HepG2 (cell line): ENCODE measurements around the gene CYB561. TPM values are rescaled to one million over a fixed set of nuclear protein-coding genes. Genes with fewer than 3 reads are reported as not detected.

ENCODE experiments used
- ATAC-seq: fragments of 200-7000 bp; cut with Tn5 transposase; 3 replicates; pipeline ENCODE4 v1.9.1; 2020; ENCODE audit warnings: mild to moderate bottlenecking, moderate library complexity
- BruUV-seq: library from RNA; stranded (reverse); fragments of 400-500 nt; replicated peaks from 2 replicates; lab custom pipeline; 2021; lab: Mats Ljungman, UMichigan
- CTCF ChIA-PET: fragments of 300-600 bp; formaldehyde crosslinking; extraction: SDS; loops from one replicate; lab custom pipeline; 2021; ENCODE audit warnings: low total read pairs, inconsistent platforms, low intra/inter-chr PET ratio; lab: Yijun Ruan, JAX
- POLR2A ChIA-PET: fragments of 350-600 bp; sonication (Branson Sonifier 250); formaldehyde crosslinking; loops from one replicate; lab custom pipeline; 2020; ENCODE audit warnings: antibody characterized with exemption, inconsistent platforms; lab: Yijun Ruan, JAX
- DNase-seq: peaks from one replicate; pipeline ENCODE4 v3.0.0-alpha.2; 2015; ENCODE audit warnings: low spot score
- FAIRE-seq: peaks from 3 replicates; lab custom pipeline; 2011; peaks lifted over from hg19 to GRCh38; lab: Jason Lieb, UNC
- H2AFZ ChIP-seq: one replicate; pipeline ENCODE4 v1.6.1; 2011; ENCODE audit warnings: low read length, inconsistent platforms
- H3K27ac ChIP-seq: fragments of 300-600 bp; 3 replicates; pipeline ENCODE4 v1.8.0; 2011; ENCODE audit warnings: mixed run types, mild to moderate bottlenecking, mixed read lengths, low read length, inconsistent platforms; ENCODE audit not compliant: insufficient read depth; ENCODE audit errors: extremely low read length
- H3K27me3 ChIP-seq, 2 experiments: fragments of 200-600 bp in 1 of 2; 2 replicates in 1 of 2; 3 replicates in 1 of 2; pipeline versions ENCODE4 v1.6.0 to v1.8.0; 2011; ENCODE audit warnings: low read length in 2 of 2, mild to moderate bottlenecking in 2 of 2, moderate library complexity in 2 of 2, inconsistent platforms in 1 of 2; ENCODE audit not compliant: insufficient read depth in 2 of 2, control insufficient read depth in 1 of 2
- H3K36me3 ChIP-seq, 2 experiments: fragments of 200-600 bp in 1 of 2; replicated peaks in 1 of 2; 2 replicates in 1 of 2; 3 replicates in 1 of 2; pipeline versions ENCODE4 v1.5.1 to v1.8.0; 2011; ENCODE audit warnings: low read length in 2 of 2, inconsistent platforms in 1 of 2; ENCODE audit not compliant: insufficient read depth in 2 of 2, control insufficient read depth in 1 of 2
- H3K4me1 ChIP-seq: 2 replicates; pipeline ENCODE4 v1.5.1; 2012; ENCODE audit warnings: low read length, inconsistent platforms; ENCODE audit not compliant: insufficient read depth
- H3K4me2 ChIP-seq: 2 replicates; pipeline ENCODE4 v1.6.0; 2011; ENCODE audit warnings: low read depth, low read length, inconsistent platforms
- H3K4me3 ChIP-seq, 3 experiments: fragments of 200-600 bp in 1 of 3; sonication (generic), shearing (Covaris generic) in 1 of 3; replicated peaks in 1 of 3; 2 replicates each; pipeline ENCODE4 v1.5.1; 2011 to 2016; ENCODE audit warnings: low read length in 3 of 3, inconsistent platforms in 2 of 3, low read depth in 2 of 3, mild to moderate bottlenecking in 2 of 3, control low read depth in 1 of 3, mixed read lengths in 1 of 3; ENCODE audit not compliant: insufficient read depth in 1 of 3
- H3K79me2 ChIP-seq: one replicate; pipeline ENCODE4 v1.6.1; 2011; ENCODE audit warnings: low read length, inconsistent platforms; ENCODE audit not compliant: insufficient read depth
- H3K9ac ChIP-seq: 2 replicates; pipeline ENCODE4 v1.6.0; 2011; ENCODE audit warnings: mild to moderate bottlenecking, low read depth, low read length, inconsistent platforms; ENCODE audit not compliant: insufficient read depth
- H3K9me3 ChIP-seq: 2 replicates; pipeline ENCODE4 v1.5.1; 2012; ENCODE audit warnings: mild to moderate bottlenecking, low read length
- H4K20me1 ChIP-seq: 2 replicates; pipeline ENCODE4 v1.6.0; 2011; ENCODE audit warnings: inconsistent platforms, mild to moderate bottlenecking, low read length, moderate library complexity; ENCODE audit not compliant: insufficient read depth
- GMEB1 ChIP-seq: sonication (generic); formaldehyde crosslinking; IDR thresholded peaks from 2 replicates; pipeline ENCODE4 v1.5.1; 2020; ENCODE audit warnings: missing genetic modification reagents, mild to moderate bottlenecking, borderline replicate concordance
- JARID2 ChIP-seq: sonication (generic); formaldehyde crosslinking; IDR thresholded peaks from 2 replicates; pipeline ENCODE4 v1.8.1; 2023; ENCODE audit warnings: missing genetic modification reagents, inconsistent platforms; ENCODE audit not compliant: insufficient replicate concordance
- KDM6A ChIP-seq: IDR thresholded peaks from 2 replicates; pipeline ENCODE4 v1.6.1; 2016; ENCODE audit warnings: low read depth
- MAZ ChIP-seq, 2 experiments: sonication (generic) in 1 of 2; formaldehyde crosslinking in 1 of 2; IDR thresholded peaks; 2 replicates each; pipeline versions ENCODE4 v1.5.0 to v1.6.1; 2012 to 2020; ENCODE audit warnings: low read depth in 2 of 2, mild to moderate bottlenecking in 2 of 2, borderline replicate concordance in 1 of 2, improper control_type of control experiment in 1 of 2, low read length in 1 of 2, missing genetic modification reagents in 1 of 2, moderate library complexity in 1 of 2
- SMC3 ChIP-seq: IDR thresholded peaks from 2 replicates; pipeline ENCODE4 v1.6.1; 2011; ENCODE audit warnings: low read length, improper control_type of control experiment
- THAP8 ChIP-seq: sonication (generic); formaldehyde crosslinking; IDR thresholded peaks from 2 replicates; pipeline ENCODE4 v1.5.1; 2020; ENCODE audit warnings: missing genetic modification reagents, mild to moderate bottlenecking, borderline replicate concordance
- ZNF138 ChIP-seq: sonication (generic); formaldehyde crosslinking; IDR thresholded peaks from 2 replicates; pipeline ENCODE4 v1.5.0; 2020; ENCODE audit warnings: mild to moderate bottlenecking, low read depth, missing genetic modification reagents
- ZNF362 ChIP-seq: sonication (generic); formaldehyde crosslinking; IDR thresholded peaks from 2 replicates; pipeline ENCODE4 v1.4.0; 2020; ENCODE audit warnings: missing genetic modification reagents, mild to moderate bottlenecking, borderline replicate concordance
- ZNF691 ChIP-seq: sonication (generic); formaldehyde crosslinking; IDR thresholded peaks from 2 replicates; pipeline ENCODE4 v1.4.0; 2020; ENCODE audit warnings: missing genetic modification reagents, low read depth, mild to moderate bottlenecking, borderline replicate concordance
- ZNF770 ChIP-seq: sonication (generic); formaldehyde crosslinking; IDR thresholded peaks from 2 replicates; pipeline ENCODE4 v1.5.0; 2020; ENCODE audit warnings: mild to moderate bottlenecking, missing genetic modification reagents
- WGBS: methylation state at CpG from one replicate; pipeline ENCODE4 v1.1.6; 2017; ENCODE audit warnings: low lambda C conversion rate; 5-methylcytosine and 5-hydroxymethylcytosine counted together
- in situ Hi-C: cut with HindIII; loops from 2 replicates; pipeline ENCODE4 v1.10.0; 2017; ENCODE audit warnings: low pct_unique_long_range_greater_than_20kb; ENCODE audit not compliant: extremely low pct_ligation_motif_present
- intact Hi-C: fragments of 100-400 bp; cut with micrococcal nuclease; formaldehyde crosslinking; loops from one replicate; pipeline ENCODE4 v1.10.0; 2022; ENCODE audit not compliant: unreplicated experiment
- polyA plus RNA-seq, 8 experiments: library from polyadenylated mRNA; depleted of rRNA in 3 of 8; stranded (reverse) in 7 of 8; unstranded in 1 of 8; fragments of >200 nt; fragmentation: Illumina TruSeq in 4 of 8; extraction: Trizol in 4 of 8; gene quantifications; 2 replicates each; pipeline versions ENCODE4 v1.2.1 to v1.2.3, GENCODE V29; 2011 to 2016; ENCODE audit warnings: low read depth in 4 of 8, missing spikeins in 1 of 8, mixed read lengths in 1 of 8; ENCODE audit not compliant: insufficient read depth in 1 of 8
- total RNA-seq, 5 experiments: library from RNA; depleted of rRNA; stranded (reverse); fragments of >200 nt; fragmentation: Illumina TruSeq; extraction: Trizol; gene quantifications; 2 replicates each; pipeline ENCODE4 v1.2.3, GENCODE V29; 2016; ENCODE audit warnings: low read depth in 1 of 5

Gene CYB561
- total and polyA plus RNA-seq, 2 of the 13 experiments (the other 11 are each of a cell fraction or from before 2014, with no cell fraction given), result 1.5 to 6.7 TPM

- TF ChIP-seq MAZ (IDR thresholded peaks at IDR 0.05; ENCODE audit: borderline replicate concordance, low read depth, low read length), result no peak
- no peak for TF ChIP-seq MAZ (CRISPR knock-in tag; IDR thresholded peaks at IDR 0.05; ENCODE audit: low read depth)
- no peak for TF ChIP-seq ZNF138 (CRISPR knock-in tag)
Measured at GRCh38 chr17:63438092-63439051, 7.7 kb downstream of the CYB561 start (continued).

GRCh38 chr17:63437287-63438091 is 8.6 kb downstream of the CYB561 start:
- ChIA-PET POLR2A (no interaction called here), CTCF (no interaction called here)
- Histone ChIP-seq H3K9ac (no peak overlapping the region), H3K4me1 (peaks cover 43% of the 10 kb centered on the region), H4K20me1 (no peaks in the 10 kb centered on the region), H3K36me3 (no peaks in the 10 kb centered on the region), H3K9me3 (no peaks in the 10 kb centered on the region), H3K4me3 (no peak overlapping the region), H3K4me2 (no peak overlapping the region), H2AFZ (no peak overlapping the region), H3K27me3 (peaks cover 1 to 15% of the 10 kb centered on the region in 2 experiments; a peak in 2 of 5 replicates), H3K27ac (no peak overlapping the region), H3K79me2 (no peaks in the 10 kb centered on the region)
- intact Hi-C loops, result no loop called here
- ATAC-seq (no peak), DNase-seq (no peak), FAIRE-seq (no peak)
- WGBS, result 81% methylated on average over 39 of the region's 55 CpGs
- BruUV-seq, result no TSS peak
- in situ Hi-C loops, result no loop called here
- TF ChIP-seq ZNF691 (CRISPR knock-in tag) (no peak), THAP8 (CRISPR knock-in tag) (no peak), KDM6A (no peak), SMC3 (no peak), GMEB1 (CRISPR knock-in tag) (no peak), JARID2 (CRISPR knock-in tag) (no peak), ZNF770 (CRISPR knock-in tag) (no peak), ZNF362 (CRISPR knock-in tag) (no peak)
